Astrocyte (in vitro differentiated cells and primary cell): Measurements from ENCODE around the gene ERC1. TPM values are rescaled to one million over a fixed set of nuclear protein-coding genes. Genes with fewer than 3 reads are reported as not detected.

ENCODE experiments used
- DNase-seq: peaks from one replicate; pipeline ENCODE4 v3.0.0-alpha.2; 2010; ENCODE audit warnings: low read depth
- FAIRE-seq: peaks from 2 replicates; lab custom pipeline; 2011; peaks lifted over from hg19 to GRCh38; lab: Jason Lieb, UNC
- H2AFZ ChIP-seq: 2 replicates; pipeline ENCODE4 v1.6.0; 2012; ENCODE audit warnings: low read depth, low read length, inconsistent platforms
- H3K27ac ChIP-seq: 2 replicates; pipeline ENCODE4 v1.5.1; 2011; ENCODE audit warnings: low read depth, low read length, inconsistent platforms
- H3K27me3 ChIP-seq: 2 replicates; pipeline ENCODE4 v1.6.0; 2011; ENCODE audit warnings: low read length, inconsistent platforms; ENCODE audit not compliant: insufficient read depth
- H3K36me3 ChIP-seq: 2 replicates; pipeline ENCODE4 v1.5.1; 2011; ENCODE audit warnings: low read length, inconsistent platforms; ENCODE audit not compliant: insufficient read depth
- H3K4me1 ChIP-seq: 2 replicates; pipeline ENCODE4 v1.5.1; 2011; ENCODE audit warnings: low read length, inconsistent platforms; ENCODE audit not compliant: insufficient read depth
- H3K4me2 ChIP-seq: 2 replicates; pipeline ENCODE4 v1.6.0; 2012; ENCODE audit warnings: low read length, inconsistent platforms
- H3K4me3 ChIP-seq: 2 replicates; pipeline ENCODE4 v1.5.1; 2011; ENCODE audit warnings: low read depth, mild to moderate bottlenecking, low read length, inconsistent platforms; ENCODE audit not compliant: insufficient read depth
- H3K79me2 ChIP-seq: 2 replicates; pipeline ENCODE4 v1.6.0; 2012; ENCODE audit warnings: mild to moderate bottlenecking, low read length, inconsistent platforms; ENCODE audit not compliant: insufficient read depth
- H3K9ac ChIP-seq: 2 replicates; pipeline ENCODE4 v1.6.0; 2012; ENCODE audit warnings: mild to moderate bottlenecking, low read length, inconsistent platforms
- H3K9me3 ChIP-seq: 2 replicates; pipeline ENCODE4 v1.5.1; 2012; ENCODE audit warnings: low read depth, mild to moderate bottlenecking, low read length, inconsistent platforms; ENCODE audit not compliant: insufficient read depth
- H4K20me1 ChIP-seq: 2 replicates; pipeline ENCODE4 v1.6.0; 2012; ENCODE audit warnings: low read length, inconsistent platforms; ENCODE audit not compliant: insufficient read depth
- H3K27ac Mint-ChIP-seq: one replicate; pipeline ENCODE4 v1.8.0; 2021; ENCODE audit warnings: mild to moderate bottlenecking, mixed read lengths; ENCODE audit not compliant: unreplicated experiment
- H3K27me3 Mint-ChIP-seq: one replicate; pipeline ENCODE4 v1.8.0; 2021; ENCODE audit warnings: low read depth, mixed read lengths; ENCODE audit not compliant: unreplicated experiment
- H3K36me3 Mint-ChIP-seq: one replicate; pipeline ENCODE4 v1.8.0; 2021; ENCODE audit warnings: low read depth, mixed read lengths; ENCODE audit not compliant: unreplicated experiment
- H3K4me1 Mint-ChIP-seq: one replicate; pipeline ENCODE4 v1.8.0; 2021; ENCODE audit warnings: low read depth, mixed read lengths; ENCODE audit not compliant: unreplicated experiment
- H3K4me3 Mint-ChIP-seq: one replicate; pipeline ENCODE4 v1.8.0; 2021; ENCODE audit warnings: mild to moderate bottlenecking, moderate library complexity, mixed read lengths; ENCODE audit not compliant: unreplicated experiment
- H3K9me3 Mint-ChIP-seq: one replicate; pipeline ENCODE4 v1.8.0; 2021; ENCODE audit warnings: mild to moderate bottlenecking, mixed read lengths; ENCODE audit not compliant: unreplicated experiment
- EZH2 ChIP-seq: IDR thresholded peaks from 2 replicates; pipeline ENCODE4 v1.6.1; 2012; ENCODE audit warnings: mild to moderate bottlenecking, low read length, inconsistent platforms; ENCODE audit not compliant: insufficient read depth
- total RNA-seq: library from RNA; stranded (reverse); gene quantifications from 2 replicates; pipeline ENCODE4 v1.2.1, GENCODE V29; 2021
- TF ChIP-seq, protein P1 (sequence below): IDR thresholded peaks from 2 replicates; pipeline ENCODE4 v1.5.1; 2011; ENCODE audit warnings: low read depth, mild to moderate bottlenecking, inconsistent platforms, low read length, moderate library complexity; ENCODE audit not compliant: insufficient read depth

Gene ERC1
- total RNA-seq, 1 donor from 2014 or later, result 67.1 TPM

DNA sequence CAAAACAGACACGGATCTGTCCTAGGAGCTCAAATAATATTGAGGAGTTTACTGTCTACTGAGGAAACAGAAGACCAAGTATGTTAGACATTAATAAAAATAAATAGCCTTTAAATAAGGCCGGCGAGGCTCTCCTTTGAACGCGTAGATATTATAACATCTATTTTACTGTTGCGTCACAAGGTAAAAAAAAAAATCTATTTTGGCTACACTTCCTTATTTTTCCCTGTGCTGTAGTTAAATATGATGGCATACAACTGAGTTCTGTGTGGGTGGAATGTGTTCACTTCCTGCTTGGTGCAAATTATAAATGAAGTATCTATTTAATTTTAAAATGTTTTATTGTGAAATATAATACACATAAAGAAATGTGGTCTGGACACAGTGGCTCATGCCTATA lies 24.3 kb upstream of the ERC1 start:
- no peaks in the 10 kb centered on the region for H3K27me3 Mint-ChIP-seq
- H3K4me3 Mint-ChIP-seq, result no peak overlapping the region
- Histone ChIP-seq H3K27ac (no peak overlapping the region), H3K36me3 (no peaks in the 10 kb centered on the region), H3K4me1 (no peaks in the 10 kb centered on the region), H4K20me1 (no peaks in the 10 kb centered on the region), H3K27me3 (no peaks in the 10 kb centered on the region), H3K79me2 (no peaks in the 10 kb centered on the region), H3K4me2 (no peak overlapping the region), H3K4me3 (no peak overlapping the region), H2AFZ (no peak overlapping the region), H3K9me3 (no peaks in the 10 kb centered on the region), H3K9ac (no peak overlapping the region)
- H3K36me3 Mint-ChIP-seq, result no peaks in the 10 kb centered on the region
- H3K9me3 Mint-ChIP-seq, result no peaks in the 10 kb centered on the region
- no peak overlapping the region for H3K27ac Mint-ChIP-seq
- no peak for DNase-seq
- no peaks in the 10 kb centered on the region for H3K4me1 Mint-ChIP-seq
- no peak for FAIRE-seq
- TF ChIP-seq, protein P1, sequence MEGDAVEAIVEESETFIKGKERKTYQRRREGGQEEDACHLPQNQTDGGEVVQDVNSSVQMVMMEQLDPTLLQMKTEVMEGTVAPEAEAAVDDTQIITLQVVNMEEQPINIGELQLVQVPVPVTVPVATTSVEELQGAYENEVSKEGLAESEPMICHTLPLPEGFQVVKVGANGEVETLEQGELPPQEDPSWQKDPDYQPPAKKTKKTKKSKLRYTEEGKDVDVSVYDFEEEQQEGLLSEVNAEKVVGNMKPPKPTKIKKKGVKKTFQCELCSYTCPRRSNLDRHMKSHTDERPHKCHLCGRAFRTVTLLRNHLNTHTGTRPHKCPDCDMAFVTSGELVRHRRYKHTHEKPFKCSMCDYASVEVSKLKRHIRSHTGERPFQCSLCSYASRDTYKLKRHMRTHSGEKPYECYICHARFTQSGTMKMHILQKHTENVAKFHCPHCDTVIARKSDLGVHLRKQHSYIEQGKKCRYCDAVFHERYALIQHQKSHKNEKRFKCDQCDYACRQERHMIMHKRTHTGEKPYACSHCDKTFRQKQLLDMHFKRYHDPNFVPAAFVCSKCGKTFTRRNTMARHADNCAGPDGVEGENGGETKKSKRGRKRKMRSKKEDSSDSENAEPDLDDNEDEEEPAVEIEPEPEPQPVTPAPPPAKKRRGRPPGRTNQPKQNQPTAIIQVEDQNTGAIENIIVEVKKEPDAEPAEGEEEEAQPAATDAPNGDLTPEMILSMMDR, result no peak
- TF ChIP-seq EZH2, result no peak

- TF ChIP-seq, protein P1, result no peak
- no peak for TF ChIP-seq EZH2
- Mint-ChIP-seq H3K27me3 (no peaks in the 10 kb centered on the region), H3K27ac (no peak overlapping the region), H3K4me3 (no peak overlapping the region), H3K4me1 (no peaks in the 10 kb centered on the region), H3K9me3 (no peaks in the 10 kb centered on the region), H3K36me3 (no peaks in the 10 kb centered on the region)
- Histone ChIP-seq H3K9ac (no peak overlapping the region), H3K4me3 (no peak overlapping the region), H3K27ac (no peak overlapping the region), H3K36me3 (no peaks in the 10 kb centered on the region), H3K27me3 (no peaks in the 10 kb centered on the region), H2AFZ (no peak overlapping the region), H3K4me1 (no peaks in the 10 kb centered on the region), H4K20me1 (no peaks in the 10 kb centered on the region), H3K4me2 (no peak overlapping the region), H3K79me2 (no peaks in the 10 kb centered on the region), H3K9me3 (no peaks in the 10 kb centered on the region)
- DNase-seq (no peak), FAIRE-seq (no peak)
These were observed 23.4 kb upstream of the ERC1 start for GRCh38 chr12:967641-968040.

- H3K4me1 Mint-ChIP-seq, result no peaks in the 10 kb centered on the region
- Histone ChIP-seq H3K27ac (no peak overlapping the region), H3K27me3 (no peaks in the 10 kb centered on the region), H3K4me2 (no peak overlapping the region), H2AFZ (no peak overlapping the region), H3K4me1 (no peaks in the 10 kb centered on the region), H3K36me3 (no peaks in the 10 kb centered on the region), H3K4me3 (no peak overlapping the region), H3K9ac (no peak overlapping the region), H4K20me1 (no peaks in the 10 kb centered on the region), H3K9me3 (no peaks in the 10 kb centered on the region), H3K79me2 (no peaks in the 10 kb centered on the region)
- no peak overlapping the region for H3K27ac Mint-ChIP-seq
- no peak for DNase-seq
- FAIRE-seq, result no peak
- no peak overlapping the region for H3K4me3 Mint-ChIP-seq
- H3K9me3 Mint-ChIP-seq, result no peaks in the 10 kb centered on the region
- no peaks in the 10 kb centered on the region for H3K27me3 Mint-ChIP-seq
- no peak for TF ChIP-seq EZH2
- TF ChIP-seq, protein P1, result no peak
- H3K36me3 Mint-ChIP-seq, result no peaks in the 10 kb centered on the region
These were observed 22.5 kb upstream of the ERC1 start for GRCh38 chr12:968545-968944.
